Sigmoid colon (tissue), 4 donors: ENCODE results near the gene OLFML3.

Source experiments
- CTCF ChIP-seq, 4 experiments: fragments of 450-650 bp in 3 of 4; fragments of 200-600 bp in 1 of 4; IDR thresholded peaks; one replicate each; pipeline ENCODE4 v1.5.1; 2016 to 2019; ENCODE audit warnings: antibody characterized with exemption in 4 of 4, mild to moderate bottlenecking in 3 of 4, moderate library complexity in 2 of 4
- POLR2AphosphoS5 ChIP-seq, 4 donors: sonication (generic); formaldehyde crosslinking; IDR thresholded peaks; one replicate each; pipeline ENCODE4 v1.6.1; 2017; ENCODE audit warnings: antibody characterized with exemption in 4 of 4

GRCh38 chr1:113965703-113966412 is 13.4 kb upstream of the OLFML3 start:
- TF ChIP-seq CTCF (IDR thresholded peaks at IDR 0.05) = no peak
- TF ChIP-seq POLR2AphosphoS5 (IDR thresholded peaks at IDR 0.05) = no peak
